Lower leg skin (tissue), 4 donors: ENCODE results near the gene MEX3A. TPM values are rescaled to one million over a fixed set of nuclear protein-coding genes. Genes with fewer than 3 reads are reported as not detected.

Experiments used
- DNase-seq, 2 donors: peaks; one replicate each; pipeline ENCODE4 v3.0.0-alpha.2; 2019; ENCODE audit warnings: low spot score in 2 of 2
- H3K4me3 ChIP-seq: fragments of 200-600 bp; sonication (generic); 2 replicates; pipeline ENCODE4 v1.5.1; 2017; ENCODE audit warnings: mild to moderate bottlenecking, low read depth; ENCODE audit not compliant: poor library complexity, severe bottlenecking
- CTCF ChIP-seq, 3 donors: fragments of 450-650 bp; IDR thresholded peaks; one replicate each; pipeline ENCODE4 v1.5.1; 2016; ENCODE audit warnings: antibody characterized with exemption in 3 of 3, mild to moderate bottlenecking in 3 of 3, moderate library complexity in 2 of 3
- POLR2A ChIP-seq, 2 donors: fragments of 450-650 bp; IDR thresholded peaks; one replicate each; pipeline ENCODE4 v1.6.1; 2016 to 2017; ENCODE audit warnings: antibody characterized with exemption in 2 of 2, mild to moderate bottlenecking in 1 of 2, moderate library complexity in 1 of 2
- WGBS, 2 donors: methylation state at CpG; one replicate each; pipeline ENCODE4 v1.1.5; 2018; 5-methylcytosine and 5-hydroxymethylcytosine counted together
- intact Hi-C: fragments of 100-400 bp; cut with DNase I; formaldehyde crosslinking; loops from one replicate; pipeline ENCODE4 v1.15.0; 2023; ENCODE audit warnings: low total_unique reads
- total RNA-seq, 4 donors: library from RNA; depleted of rRNA; stranded (reverse); fragments of >200 nt; gene quantifications; one replicate each; pipeline ENCODE4 v1.1.0, GENCODE V29; 2016

Gene MEX3A
- total RNA-seq, 4 donors from 2014 or later: 0.21 to 1.1 (median 0.67) TPM

DNA sequence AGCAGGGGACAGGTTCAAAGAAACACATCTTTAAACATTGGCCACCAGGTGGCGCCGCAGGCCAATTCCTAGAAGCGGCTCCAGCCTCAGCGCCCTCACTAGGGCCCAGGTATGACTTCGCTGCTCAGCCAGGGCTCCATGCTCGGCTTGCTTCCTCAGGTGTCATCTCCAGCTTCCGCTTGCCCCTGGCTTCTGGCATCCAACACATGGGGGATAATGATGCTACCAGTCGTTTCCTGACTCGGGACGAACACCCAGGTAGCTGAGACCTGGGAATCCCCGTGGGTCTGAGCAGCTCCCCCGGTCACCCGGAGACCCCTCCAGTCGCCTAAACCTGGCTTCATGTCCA, 8.5 kb upstream of the MEX3A start:
- TF ChIP-seq POLR2A (IDR thresholded peaks at IDR 0.05): no peak
- TF ChIP-seq CTCF (IDR thresholded peaks at IDR 0.05): peak in 1 of 3 donors; percentile 59
- DNase-seq: peak; percentile 71 to 97
- intact Hi-C loops: loop anchor here (5.0 kb wide), 1 partner anchor 131 kb away; no protein-coding TSS in a partner anchor
- WGBS, 2 donors: 24 to 37% methylated on average over 12 to 14 of the region's 14 CpGs
- no peak overlapping the region for H3K4me3 ChIP-seq

DNA sequence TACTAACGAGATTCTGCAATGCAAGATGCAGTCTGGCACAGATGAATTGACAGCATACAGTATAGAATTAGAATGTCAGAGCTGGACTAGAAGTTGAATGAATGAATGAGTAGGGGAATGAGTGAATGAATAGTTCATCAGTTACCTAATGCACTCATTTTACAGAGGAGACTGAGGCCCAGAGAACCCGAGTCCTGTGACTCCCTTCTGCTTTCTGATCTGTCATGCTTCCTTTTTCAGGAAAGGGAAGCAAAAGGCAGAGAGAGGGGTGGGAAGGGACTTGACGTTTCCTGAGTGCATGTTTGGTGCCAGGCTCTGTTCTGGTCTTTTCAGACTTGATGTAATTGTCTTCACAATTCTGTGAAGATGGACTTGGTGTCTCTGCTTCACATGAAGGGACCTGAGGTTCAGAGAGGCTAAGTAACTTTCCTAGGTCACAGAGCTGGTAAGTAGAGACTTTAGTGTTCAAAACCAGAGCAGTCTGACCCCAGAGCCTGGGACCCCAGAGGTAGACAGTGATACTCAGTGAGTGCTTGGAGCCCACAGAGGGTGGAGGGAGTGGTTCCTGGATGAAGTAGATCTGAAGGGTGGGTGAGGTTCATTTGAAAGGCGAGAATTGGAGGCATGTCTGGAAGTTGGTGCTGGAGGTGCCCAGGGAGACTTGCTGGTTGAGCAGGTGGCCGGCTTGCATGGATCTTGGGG, 8.0 kb upstream of the MEX3A start:
- 35 to 40% methylated on average over 5 of the region's 5 CpGs for WGBS, 2 donors
- no peak for TF ChIP-seq CTCF (IDR thresholded peaks at IDR 0.05)
- no peak for TF ChIP-seq POLR2A (IDR thresholded peaks at IDR 0.05)
- intact Hi-C loops: loop anchor here (5.0 kb wide), 1 partner anchor 132 kb away; no protein-coding TSS in a partner anchor
- no peak overlapping the region for H3K4me3 ChIP-seq
- DNase-seq: no peak

DNA sequence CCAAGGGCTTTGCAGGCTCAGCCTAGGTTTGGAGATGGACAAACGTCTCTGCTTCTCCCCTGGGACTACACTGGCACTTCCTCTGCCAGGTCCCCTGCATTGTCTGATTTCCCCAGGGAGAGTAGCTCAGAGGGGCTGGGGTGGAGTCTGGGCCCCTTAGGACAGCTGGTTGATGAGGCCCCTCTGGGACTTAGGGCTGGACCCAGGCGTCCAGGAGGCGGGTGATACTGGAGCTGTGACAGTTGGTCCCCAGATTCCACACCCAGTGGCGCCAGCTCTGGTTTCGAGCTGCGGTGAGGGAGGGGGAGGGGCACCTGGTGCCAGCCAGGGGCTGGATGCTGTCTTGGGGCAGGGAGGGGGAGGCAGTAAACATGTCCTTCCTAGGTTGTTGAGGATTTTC, 7.4 kb upstream of the MEX3A start:
- H3K4me3 ChIP-seq: no peak overlapping the region
- whole genome bisulfite sequencing, 2 donors: 63 to 71% methylated on average over 6 of the region's 6 CpGs
- DNase-seq: no peak
- TF ChIP-seq CTCF (IDR thresholded peaks at IDR 0.05) (no peak), POLR2A (IDR thresholded peaks at IDR 0.05) (no peak)
- intact Hi-C loops: loop anchor here (5.0 kb wide), 1 partner anchor 133 kb away; no protein-coding TSS in a partner anchor

- intact Hi-C loops: no loop called here
- peak in 1 of 3 donors; percentile 100 for TF ChIP-seq CTCF (IDR thresholded peaks at IDR 0.05)
- TF ChIP-seq POLR2A (IDR thresholded peaks at IDR 0.05): no peak
- no peak overlapping the region for H3K4me3 ChIP-seq
- DNase-seq: no peak
- 57 to 70% methylated on average over 1 of the region's 1 CpG for WGBS, 2 donors
These were observed 4.0 kb upstream of the MEX3A start for GRCh38 chr1:156086256-156086662.

- no peak for TF ChIP-seq CTCF (IDR thresholded peaks at IDR 0.05)
- TF ChIP-seq POLR2A (IDR thresholded peaks at IDR 0.05): no peak
- no peak for DNase-seq
- intact Hi-C loops: no loop called here
- WGBS, 2 donors: 57 to 73% methylated on average over 7 of the region's 7 CpGs
- H3K4me3 ChIP-seq: no peak overlapping the region
These were observed 1.8 kb upstream of the MEX3A start for GRCh38 chr1:156083800-156084790.
